ENCODE results near the gene ARMC8.
A peak's percentile ranks its signal among the peaks of the same experiment; 100 is the strongest.
"Not testable (repeated sequence)": the region's sequence is repeated elsewhere in the genome, so short reads cannot be mapped to it uniquely, and the experiment has no call there.

The ARMC8 gene, protein sequence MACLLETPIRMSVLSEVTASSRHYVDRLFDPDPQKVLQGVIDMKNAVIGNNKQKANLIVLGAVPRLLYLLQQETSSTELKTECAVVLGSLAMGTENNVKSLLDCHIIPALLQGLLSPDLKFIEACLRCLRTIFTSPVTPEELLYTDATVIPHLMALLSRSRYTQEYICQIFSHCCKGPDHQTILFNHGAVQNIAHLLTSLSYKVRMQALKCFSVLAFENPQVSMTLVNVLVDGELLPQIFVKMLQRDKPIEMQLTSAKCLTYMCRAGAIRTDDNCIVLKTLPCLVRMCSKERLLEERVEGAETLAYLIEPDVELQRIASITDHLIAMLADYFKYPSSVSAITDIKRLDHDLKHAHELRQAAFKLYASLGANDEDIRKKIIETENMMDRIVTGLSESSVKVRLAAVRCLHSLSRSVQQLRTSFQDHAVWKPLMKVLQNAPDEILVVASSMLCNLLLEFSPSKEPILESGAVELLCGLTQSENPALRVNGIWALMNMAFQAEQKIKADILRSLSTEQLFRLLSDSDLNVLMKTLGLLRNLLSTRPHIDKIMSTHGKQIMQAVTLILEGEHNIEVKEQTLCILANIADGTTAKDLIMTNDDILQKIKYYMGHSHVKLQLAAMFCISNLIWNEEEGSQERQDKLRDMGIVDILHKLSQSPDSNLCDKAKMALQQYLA

DNA sequence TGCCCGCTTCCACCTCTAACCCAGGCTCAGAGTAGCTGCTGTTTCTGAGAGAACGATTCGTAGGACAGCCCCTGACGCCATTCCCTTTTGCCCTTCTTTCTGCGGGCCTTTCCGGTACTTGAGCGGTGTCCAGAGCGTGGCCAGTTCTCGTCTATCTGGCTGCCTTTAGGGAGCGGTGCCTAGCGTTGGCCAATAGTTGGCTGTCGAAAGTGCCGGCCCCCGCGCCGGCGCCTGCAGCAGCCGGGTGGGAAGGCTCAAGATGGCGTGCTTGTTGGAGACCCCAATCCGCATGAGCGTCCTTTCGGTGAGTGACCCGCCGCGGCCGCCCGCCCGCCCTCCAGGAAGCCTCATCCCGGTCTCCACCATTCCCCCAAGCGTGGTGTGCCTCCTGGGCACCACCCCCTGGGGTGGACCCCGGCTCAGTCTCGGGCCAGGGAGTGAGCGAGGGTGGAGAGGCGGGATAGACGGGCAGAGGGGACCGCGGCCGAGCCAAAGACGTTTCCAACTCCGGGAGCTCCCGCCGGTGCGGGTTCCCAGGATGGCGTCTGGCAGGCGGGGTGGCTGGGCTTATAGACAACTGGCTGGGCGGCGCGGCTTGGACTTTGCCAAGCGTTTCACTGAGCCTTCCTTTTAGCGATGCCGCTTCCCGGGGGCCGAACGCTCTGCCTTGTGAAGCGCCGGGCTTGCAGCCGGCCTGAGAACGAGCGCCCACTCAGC lies at the start of gene ARMC8:
Gene ARMC8, plus strand, starts transcription at position 6 of the 717 bp plus-strand sequence. Its CDS starts 254 bp downstream, at position 260.
- DNase-seq (ENCODE audit: low read depth in 4 of 4, low spot score in 1 of 4), result peak in 2 of 4 experiments; percentile 18 to 33

DNA sequence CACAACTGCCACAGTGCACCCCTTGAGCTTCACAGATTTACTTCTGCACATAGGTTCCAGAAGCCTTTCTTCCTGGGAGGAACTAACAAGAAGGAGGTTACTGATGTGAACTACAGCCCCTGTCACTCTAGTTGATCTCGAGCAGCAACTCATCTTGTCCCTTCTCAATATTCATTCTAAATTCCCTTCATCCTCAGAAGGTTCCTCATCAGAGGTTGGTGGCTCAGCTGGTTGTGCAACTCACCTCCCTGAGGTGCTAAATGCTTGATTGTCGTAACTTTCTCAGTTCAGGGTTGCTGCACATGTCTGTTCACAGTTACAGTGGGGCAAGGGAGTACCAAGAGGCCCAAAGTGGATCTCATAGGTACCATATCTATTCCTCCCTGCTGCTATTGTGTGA lies 49.2 kb upstream of the ARMC8 start:
- no peak for DNase-seq (ENCODE audit: low read depth in 4 of 4, low spot score in 1 of 4)

DNA sequence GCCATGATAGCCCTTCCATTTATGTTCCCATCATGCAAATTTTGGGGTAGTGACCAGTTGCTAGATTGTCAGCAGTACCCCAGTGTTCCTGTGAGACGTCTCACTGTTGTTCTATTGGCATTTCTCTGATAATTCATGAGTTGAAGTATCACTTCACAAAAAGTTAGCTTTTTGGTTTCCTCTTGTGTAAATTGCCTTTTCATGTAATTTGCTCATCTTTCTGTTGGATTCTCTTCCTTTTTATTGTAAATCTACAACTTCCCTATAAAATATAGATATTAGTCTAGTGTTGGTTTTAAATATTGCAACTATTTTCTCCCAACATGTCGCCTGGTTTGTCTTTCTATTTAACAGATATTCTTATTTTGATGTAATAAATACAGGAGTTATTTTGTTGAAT lies 47.4 kb upstream of the ARMC8 start:
- no peak for DNase-seq (ENCODE audit: low read depth in 4 of 4, low spot score in 1 of 4)

DNA sequence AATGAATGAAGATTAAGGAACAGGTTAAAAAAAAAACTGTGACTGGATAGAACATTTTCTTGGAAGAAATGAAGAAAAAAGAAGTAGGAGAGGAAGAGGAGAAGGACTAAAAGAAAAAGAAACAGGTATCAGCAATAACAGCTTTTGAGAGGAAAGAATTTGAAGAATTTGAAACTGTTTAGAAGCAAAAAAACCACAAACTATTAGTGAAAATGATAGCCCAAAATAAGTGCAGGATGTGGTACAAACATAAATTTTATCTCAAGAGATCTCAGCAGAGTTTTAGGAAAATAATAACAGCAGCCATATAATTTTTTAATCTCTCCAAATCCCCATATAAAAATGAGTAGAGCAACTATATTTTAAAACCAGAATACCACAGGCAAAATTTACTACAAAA lies 46.2 kb upstream of the ARMC8 start:
- DNase-seq (ENCODE audit: low read depth in 4 of 4, low spot score in 1 of 4), result no peak

DNA sequence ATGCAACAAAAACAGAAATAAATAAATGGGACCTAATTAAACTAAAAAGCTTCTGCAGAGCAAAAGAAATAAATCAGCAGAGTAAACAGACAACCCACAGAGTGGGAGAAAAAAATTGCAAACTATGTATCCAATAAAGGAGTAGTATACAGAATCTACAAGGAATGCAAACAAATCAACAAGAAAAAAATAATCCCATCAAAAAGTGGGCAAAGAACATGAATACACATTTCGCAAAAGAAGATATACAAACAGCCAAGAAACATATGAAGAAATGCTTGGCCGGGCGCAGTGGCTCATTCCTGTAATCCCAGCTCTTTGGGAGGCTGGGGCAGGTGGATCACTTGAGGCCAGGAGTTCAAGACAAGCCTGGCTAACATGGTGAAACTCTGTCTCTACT lies 44.9 kb upstream of the ARMC8 start:
- not testable (repeated sequence) for DNase-seq (ENCODE audit: low read depth in 4 of 4, low spot score in 1 of 4)

DNA sequence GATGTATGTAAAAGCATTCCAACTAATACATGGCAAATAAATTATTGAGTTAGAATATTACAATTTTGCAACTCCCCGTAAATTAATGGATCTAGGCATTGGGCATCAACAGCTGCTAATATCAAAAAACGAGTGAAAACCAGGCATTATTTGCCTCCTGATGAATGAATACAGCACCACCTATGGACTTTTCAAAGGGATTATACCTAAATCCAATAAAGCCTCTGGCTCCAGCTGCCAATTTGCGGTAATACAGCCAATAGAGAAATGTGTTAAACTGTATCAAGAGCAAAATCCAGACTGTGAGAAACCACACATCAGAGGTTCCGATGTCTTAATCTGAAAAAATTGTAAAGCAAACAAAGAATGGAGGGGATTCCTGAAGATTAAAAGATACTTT lies 38.6 kb upstream of the ARMC8 start:
- no peak for DNase-seq (ENCODE audit: low read depth in 4 of 4, low spot score in 1 of 4)

DNA sequence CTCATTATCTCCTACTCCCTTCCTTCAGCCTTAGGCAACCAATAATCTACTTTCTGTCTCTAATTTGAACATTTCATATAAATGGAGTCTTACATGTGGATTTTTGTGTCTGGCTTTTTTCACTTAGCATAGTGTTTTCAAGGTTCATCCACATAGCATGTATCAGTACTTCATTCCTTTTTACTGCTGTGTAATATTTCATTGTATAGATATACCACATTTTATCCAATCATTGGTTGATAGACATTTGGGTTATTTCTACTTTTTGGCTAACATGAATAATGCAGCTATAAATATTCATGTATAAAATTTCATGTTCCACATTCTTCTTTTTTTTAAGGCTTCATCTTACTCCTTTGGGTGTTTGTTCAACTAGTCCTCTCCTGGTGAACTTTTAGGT lies 32.6 kb upstream of the ARMC8 start:
- no peak for DNase-seq (ENCODE audit: low read depth in 4 of 4, low spot score in 1 of 4)

DNA sequence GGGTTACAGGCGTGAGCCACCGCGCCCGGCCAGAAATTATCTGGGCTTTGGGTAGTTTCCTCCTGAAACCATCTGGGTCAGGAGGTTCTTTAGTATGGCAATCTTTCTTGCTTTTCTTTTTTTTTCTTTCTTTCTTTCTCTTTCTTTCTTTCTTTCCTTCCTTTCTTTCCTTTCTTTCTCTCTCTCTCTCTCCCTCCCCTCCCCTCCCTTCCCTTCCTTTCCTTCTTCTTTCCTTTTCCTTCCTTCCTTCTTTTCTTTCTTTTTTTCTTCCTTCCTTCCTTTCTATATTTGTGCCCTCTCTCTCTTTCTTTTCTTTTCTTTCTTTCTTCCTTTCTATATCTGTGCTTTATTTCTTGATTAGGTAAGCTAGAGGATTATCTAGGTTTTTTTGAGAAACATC lies 29.4 kb upstream of the ARMC8 start:
- no peak for DNase-seq (ENCODE audit: low read depth in 4 of 4, low spot score in 1 of 4)

DNA sequence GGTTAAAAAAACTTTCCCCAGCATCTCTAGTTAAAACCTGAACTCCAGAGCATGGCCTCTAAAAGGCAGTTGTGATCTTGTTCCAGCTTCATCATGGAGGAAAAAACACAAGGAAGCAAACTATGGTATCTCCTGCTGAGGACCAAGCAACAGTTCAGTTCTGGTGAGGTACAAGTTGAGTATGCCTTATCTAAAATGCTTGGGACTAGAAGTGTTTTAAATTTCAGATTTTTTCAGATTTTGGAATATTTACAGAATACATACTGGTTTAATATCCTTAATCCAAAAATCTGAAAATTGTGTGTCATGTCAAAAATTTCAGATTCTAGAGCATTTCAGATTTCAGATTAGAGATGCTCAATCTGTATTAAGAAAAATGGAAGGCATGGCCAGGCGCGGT lies 22.0 kb upstream of the ARMC8 start:
- no peak for DNase-seq (ENCODE audit: low read depth in 4 of 4, low spot score in 1 of 4)

DNA sequence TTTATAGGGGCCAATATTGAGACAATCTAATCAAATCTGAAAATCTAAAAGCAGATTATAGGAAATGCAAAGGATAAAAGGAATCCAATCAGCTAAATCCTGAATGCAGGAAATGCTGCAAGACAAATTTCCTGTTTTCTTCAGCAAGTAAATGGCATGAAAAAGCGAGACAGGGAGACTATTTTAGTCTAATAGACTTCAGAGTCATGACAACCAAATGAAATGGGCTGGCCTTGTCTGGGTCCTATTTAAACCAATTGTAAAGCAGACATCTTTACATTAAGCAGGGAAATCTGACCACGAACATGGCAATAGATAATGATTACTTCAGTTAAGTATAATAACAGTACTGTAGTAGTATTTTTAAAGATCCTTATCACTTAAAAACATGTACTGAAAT lies 14.5 kb upstream of the ARMC8 start:
- DNase-seq (ENCODE audit: low read depth in 4 of 4, low spot score in 1 of 4), result no peak

DNA sequence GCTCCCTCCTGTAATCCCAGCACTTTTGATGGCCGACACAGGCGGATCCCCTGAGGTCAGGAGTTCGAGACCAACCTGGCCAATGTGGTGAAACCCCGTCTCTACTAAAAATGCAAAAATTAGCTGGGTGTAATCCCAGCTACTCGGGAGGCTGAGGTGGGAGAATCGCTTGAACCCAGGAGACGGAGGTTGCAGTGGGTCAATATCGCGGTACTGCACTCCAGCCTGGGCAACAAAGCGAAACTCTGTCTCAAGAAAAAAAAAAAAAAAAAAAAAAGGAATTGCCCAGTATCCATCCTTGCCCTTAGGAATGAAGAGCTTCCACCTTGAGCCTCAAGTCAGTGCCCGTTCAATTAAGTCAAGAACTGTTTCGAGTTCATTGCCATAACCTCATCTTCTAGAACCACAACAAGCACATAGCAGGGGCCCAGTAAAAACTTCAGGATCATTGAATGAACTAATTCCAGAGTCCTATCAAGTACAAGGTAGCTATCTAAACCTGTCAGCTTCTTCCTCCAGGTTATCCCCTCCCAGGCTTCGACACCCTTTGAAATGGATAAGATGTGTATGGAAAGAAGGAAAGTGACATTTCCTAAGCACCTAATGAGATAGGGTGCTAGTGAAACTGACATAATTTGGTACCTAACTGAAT lies 13.2 kb upstream of the ARMC8 start:
- DNase-seq (ENCODE audit: low read depth in 4 of 4, low spot score in 1 of 4), result no peak

DNA sequence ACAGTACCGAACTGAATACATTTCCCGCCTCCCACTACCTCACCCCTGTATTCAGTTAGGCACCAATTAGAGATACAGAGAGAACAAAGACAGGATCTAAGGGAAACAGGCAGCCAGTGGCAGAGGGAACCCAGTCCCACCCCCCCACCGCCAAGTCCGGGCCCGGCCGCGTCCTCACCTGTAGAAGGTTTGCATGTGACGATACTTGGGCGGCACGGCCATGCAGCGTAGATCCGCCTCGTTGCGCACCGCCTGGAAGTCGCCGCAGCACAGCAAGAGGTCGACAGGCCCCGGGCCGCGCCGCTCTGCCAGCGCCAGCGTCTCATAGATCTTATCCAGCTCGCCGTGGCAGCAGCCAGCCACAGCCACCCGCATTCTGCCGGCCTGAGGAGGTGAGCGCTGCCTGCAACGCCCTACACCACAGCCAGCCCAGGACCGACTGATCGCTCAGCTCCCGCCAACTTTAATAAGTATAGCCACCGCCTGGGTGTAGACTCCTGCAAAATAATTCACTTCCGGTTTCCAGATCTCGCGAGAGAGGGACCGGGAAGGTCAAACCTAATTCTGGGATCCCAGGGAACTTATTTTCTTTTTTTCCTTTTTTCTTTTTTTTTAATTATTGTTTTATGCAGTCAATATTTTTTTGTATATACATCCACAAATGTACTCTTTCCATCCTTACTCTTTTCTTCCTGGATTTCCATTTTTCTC lies 12.5 kb upstream of the ARMC8 start, which contains the start of gene DBR1:
Gene DBR1, minus strand, starts transcription at position 501 of the 711 bp plus-strand sequence. Its CDS starts 126 bp downstream, at position 375.
- DNase-seq (ENCODE audit: low read depth in 4 of 4, low spot score in 1 of 4), result peak; percentile 51 to 70 (median 53)

DNA sequence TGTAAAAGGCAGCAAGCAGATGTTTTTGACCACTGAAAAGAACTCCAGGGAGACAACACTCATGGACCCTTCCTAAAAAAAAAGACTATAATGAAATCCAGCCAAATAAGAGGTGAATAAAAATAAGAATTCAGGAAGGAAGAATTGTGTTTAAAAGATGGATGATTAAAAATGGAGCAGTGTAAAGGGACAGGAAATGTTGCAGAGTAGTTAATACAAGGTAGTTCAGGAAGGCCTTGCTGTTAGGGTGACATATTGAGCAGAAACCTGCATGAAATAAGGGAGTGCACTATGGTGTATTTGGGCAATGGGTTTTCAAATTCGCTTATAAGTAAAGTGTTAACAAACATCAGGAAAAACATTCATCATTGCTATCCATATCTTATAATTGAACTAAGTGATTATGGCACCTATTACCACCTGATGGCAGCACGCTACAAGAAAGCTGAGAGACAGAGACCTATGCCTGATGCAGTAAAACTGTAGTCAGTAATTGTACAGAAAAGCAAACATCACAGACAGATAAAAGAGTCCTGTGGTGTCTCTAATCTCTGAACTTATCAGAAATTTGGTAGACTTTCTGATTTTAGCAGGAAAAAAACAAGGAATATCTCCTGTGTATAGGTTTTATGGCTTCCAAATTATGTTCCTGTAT lies 6.6 kb upstream of the ARMC8 start:
- no peak for DNase-seq (ENCODE audit: low read depth in 4 of 4, low spot score in 1 of 4)

DNA sequence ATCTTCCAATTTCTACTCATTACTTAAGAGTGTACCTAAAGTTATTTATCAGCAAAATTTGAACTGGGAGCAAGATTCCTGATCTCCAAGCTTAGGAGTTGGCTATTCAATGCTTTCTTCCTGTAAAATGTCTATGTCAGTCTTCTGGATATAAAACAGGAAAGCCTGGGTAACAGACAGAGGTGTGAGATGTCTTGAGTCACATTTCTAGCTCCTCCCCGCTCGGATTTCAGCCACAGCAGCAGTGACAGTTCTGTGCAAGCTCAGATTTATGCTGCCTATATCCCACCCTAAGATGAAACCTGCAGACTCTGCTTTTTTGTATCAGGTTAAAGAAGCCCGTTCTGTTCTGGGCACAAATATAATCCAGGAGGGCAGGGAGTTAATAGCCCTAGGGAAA lies 2.1 kb upstream of the ARMC8 start:
- no peak for DNase-seq (ENCODE audit: low read depth in 4 of 4, low spot score in 1 of 4)

DNA sequence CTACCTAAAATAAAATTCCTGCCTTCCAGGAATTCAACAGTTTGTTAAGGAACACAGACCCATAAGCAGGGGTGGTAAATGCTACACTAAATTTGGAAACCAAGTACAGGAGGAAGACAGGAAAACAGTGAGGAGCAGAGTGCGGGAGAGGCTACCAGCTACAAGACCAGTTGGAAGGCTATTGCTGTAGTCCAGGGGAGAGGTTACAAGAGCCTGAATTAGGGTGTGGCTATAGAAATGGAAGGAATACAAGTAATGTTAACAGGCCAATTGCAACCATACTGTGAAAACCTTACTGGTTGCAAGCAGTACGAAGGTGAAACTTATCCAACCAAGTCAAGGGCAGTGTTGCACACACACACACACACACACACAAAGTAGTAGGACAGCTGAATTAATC lies 880 bp upstream of the ARMC8 start:
- no peak for DNase-seq (ENCODE audit: low read depth in 4 of 4, low spot score in 1 of 4)

DNA sequence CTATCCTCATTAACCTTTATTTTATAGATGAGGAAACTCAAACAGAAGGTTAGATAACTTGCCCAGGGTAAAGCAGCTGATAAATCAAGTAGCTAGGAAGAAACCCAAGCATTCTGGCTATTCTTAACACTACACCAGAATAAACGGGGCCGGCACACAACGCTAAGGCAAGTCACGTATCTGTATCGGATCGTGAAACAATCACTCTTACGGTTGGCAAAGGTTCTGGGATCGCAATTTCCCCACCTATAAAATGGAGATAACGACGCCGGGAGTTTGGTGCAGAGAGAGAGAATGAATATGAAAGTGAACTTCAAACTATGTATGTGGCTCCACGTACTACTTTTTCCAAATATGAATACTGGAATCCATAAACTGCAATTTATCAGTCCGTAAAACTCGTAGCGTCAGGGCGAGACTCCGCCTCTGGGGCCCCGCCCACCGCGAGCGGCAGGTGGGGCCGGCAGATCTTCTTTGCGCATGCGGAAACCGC lies 252 bp upstream of the ARMC8 start:
- DNase-seq (ENCODE audit: low read depth in 4 of 4, low spot score in 1 of 4), result peak; percentile 74 to 83 (median 79)

DNA sequence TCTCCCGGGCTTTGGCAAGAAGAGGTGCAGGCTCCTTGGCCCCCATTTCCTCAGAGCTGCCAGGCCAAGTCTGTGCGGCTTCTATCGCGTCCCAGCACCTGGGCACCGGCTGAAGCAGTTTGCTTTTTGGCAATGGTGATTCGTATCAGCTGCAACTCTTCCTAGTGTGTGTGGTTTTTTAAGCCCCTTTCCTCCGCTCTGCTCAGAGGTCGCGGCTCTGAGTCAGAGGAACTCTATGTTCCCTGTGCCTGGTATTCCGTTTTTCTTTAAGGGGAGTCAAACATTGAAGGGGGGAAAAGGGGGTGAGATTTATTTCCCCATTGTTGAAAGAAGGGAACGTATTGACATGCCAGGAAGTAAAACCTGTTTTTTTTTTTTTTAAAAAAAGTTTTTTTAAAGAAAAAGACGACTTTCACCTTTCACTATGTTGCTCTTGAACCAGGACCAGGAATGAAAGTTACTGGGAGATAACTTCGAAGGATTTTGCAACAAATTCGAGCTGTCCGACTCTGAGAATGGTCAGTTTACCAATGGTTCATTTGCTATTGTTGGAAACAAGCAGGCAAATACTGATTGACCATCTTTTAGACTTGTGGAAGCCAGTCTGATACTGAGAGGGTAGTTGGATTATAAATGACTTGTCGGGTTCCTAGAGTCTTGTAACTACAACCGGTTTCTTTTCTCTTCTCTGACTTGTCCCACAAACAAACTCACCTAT lies 1.1 kb downstream of the ARMC8 start:
- DNase-seq (ENCODE audit: low read depth in 4 of 4, low spot score in 1 of 4), result no peak

DNA sequence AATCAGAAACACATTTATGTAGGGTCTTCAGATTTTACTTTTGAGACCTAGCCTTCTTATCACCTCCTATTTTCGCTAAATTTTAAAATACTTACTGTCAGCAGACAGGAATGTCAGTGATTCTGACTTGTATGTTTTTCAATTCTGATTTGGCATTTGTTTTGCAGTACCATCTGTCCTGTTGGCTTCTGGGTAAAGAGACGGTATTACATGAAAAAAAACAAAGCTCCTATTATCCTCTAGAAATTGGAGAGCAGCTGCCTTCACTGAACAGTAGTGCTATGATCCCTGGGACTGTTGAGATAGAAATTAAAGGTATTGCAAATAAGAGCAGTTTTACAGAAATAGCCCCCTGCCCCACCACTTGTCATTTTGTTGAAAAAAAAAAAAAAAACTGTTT lies 8.4 kb downstream of the ARMC8 start:
- no peak for DNase-seq (ENCODE audit: low read depth in 4 of 4, low spot score in 1 of 4)

DNA sequence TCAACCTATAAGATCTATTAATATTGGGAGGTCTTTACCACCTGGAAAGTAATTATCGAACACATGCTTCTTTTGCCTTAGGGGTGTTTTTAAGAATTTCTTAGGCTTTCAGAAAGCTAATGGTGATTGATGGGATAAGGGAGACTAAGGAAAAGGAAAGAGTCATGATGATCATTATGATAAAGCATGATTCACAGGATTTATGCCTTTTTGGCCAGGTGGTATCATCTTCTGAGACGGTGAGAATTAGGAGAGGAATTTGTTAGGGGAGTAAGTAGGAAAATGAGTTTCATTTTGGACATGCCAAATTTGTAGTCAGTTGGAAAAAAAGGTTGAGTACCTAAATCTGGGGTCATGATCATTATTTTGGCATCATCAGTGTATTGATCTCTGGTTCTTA lies 8.9 kb downstream of the ARMC8 start:
- no peak for DNase-seq (ENCODE audit: low read depth in 4 of 4, low spot score in 1 of 4)
